ENCODE measurements around the gene RSPH9.

RSPH9 gene

GRCh38 chr6:43644940-43645612 is at the start of gene RSPH9:
TSS of gene RSPH9 (plus strand) at chr6:43645036. CDS start at chr6:43645099, 63 bp downstream.
- H3K36me3 ChIP-seq: peaks cover 34% of the 10 kb centered on the region
- TF ChIP-seq Cebpa-rat (IDR thresholded peaks at IDR 0.05): no peak
- H3K4me1 ChIP-seq: peaks cover 5% of the 10 kb centered on the region
- H3K9ac ChIP-seq: no peak within 1 kb of the TSS
- no peak within 1 kb of the TSS for H3K4me2 ChIP-seq
- H3K27me3 ChIP-seq: no peaks in the 10 kb centered on the region
- no peak within 1 kb of the TSS for H3K4me3 ChIP-seq
- no peak within 1 kb of the TSS for H3K27ac ChIP-seq
- H3K9me3 ChIP-seq: no peaks in the 10 kb centered on the region
- peaks cover 49% of the 10 kb centered on the region for H4K20me1 ChIP-seq

- Histone ChIP-seq H3K4me1 (no peaks in the 10 kb centered on the region), H3K36me3 (peaks cover 94% of the 10 kb centered on the region), H3K4me3 (no peak overlapping the region), H3K4me2 (no peak overlapping the region), H3K9me3 (no peaks in the 10 kb centered on the region), H3K27me3 (no peaks in the 10 kb centered on the region), H3K27ac (no peak overlapping the region), H3K9ac (no peak overlapping the region), H4K20me1 (no peaks in the 10 kb centered on the region; the same call in 1 of the 2 replicates)
- no peak for TF ChIP-seq Cebpa-rat (IDR thresholded peaks at IDR 0.05)
Measured at GRCh38 chr6:43600595-43600994, 44.2 kb upstream of the RSPH9 start.

- H3K27me3 ChIP-seq: no peaks in the 10 kb centered on the region
- H3K36me3 ChIP-seq: peaks cover 88% of the 10 kb centered on the region
- no peak for TF ChIP-seq Cebpa-rat (IDR thresholded peaks at IDR 0.05)
- no peak overlapping the region for H3K4me3 ChIP-seq
- no peak overlapping the region for H3K9ac ChIP-seq
- peaks cover 13% of the 10 kb centered on the region for H3K4me1 ChIP-seq
- H4K20me1 ChIP-seq: no peaks in the 10 kb centered on the region
- no peak overlapping the region for H3K27ac ChIP-seq
- H3K9me3 ChIP-seq: no peaks in the 10 kb centered on the region
- H3K4me2 ChIP-seq: no peak overlapping the region
Measured at GRCh38 chr6:43604174-43604573, 40.7 kb upstream of the RSPH9 start.

- Histone ChIP-seq H3K4me2 (no peak overlapping the region), H3K9me3 (no peaks in the 10 kb centered on the region), H3K27ac (no peak overlapping the region), H3K27me3 (no peaks in the 10 kb centered on the region), H4K20me1 (no peaks in the 10 kb centered on the region), H3K4me1 (peaks cover 13% of the 10 kb centered on the region), H3K4me3 (no peak overlapping the region), H3K9ac (no peak overlapping the region), H3K36me3 (peaks cover 89% of the 10 kb centered on the region)
- TF ChIP-seq Cebpa-rat (IDR thresholded peaks at IDR 0.05): no peak
Measured at GRCh38 chr6:43606019-43606418, 38.8 kb upstream of the RSPH9 start.

GRCh38 chr6:43608310-43608763 is 36.5 kb upstream of the RSPH9 start:
- H3K9ac ChIP-seq: no peak overlapping the region
- H3K4me1 ChIP-seq: peaks cover 13% of the 10 kb centered on the region
- H3K4me2 ChIP-seq: peak overlapping the region; percentile 40
- H3K36me3 ChIP-seq: peaks cover 87% of the 10 kb centered on the region
- H3K27me3 ChIP-seq: no peaks in the 10 kb centered on the region
- H3K9me3 ChIP-seq: no peaks in the 10 kb centered on the region
- no peak overlapping the region for H3K4me3 ChIP-seq
- no peak for TF ChIP-seq Cebpa-rat (IDR thresholded peaks at IDR 0.05)
- H3K27ac ChIP-seq: no peak overlapping the region
- H4K20me1 ChIP-seq: no peaks in the 10 kb centered on the region

- H3K27ac ChIP-seq: no peak overlapping the region
- H3K4me2 ChIP-seq: peak overlapping the region; percentile 40
- no peaks in the 10 kb centered on the region for H4K20me1 ChIP-seq
- H3K9ac ChIP-seq: no peak overlapping the region
- no peak for TF ChIP-seq Cebpa-rat (IDR thresholded peaks at IDR 0.05)
- no peaks in the 10 kb centered on the region for H3K9me3 ChIP-seq
- H3K27me3 ChIP-seq: no peaks in the 10 kb centered on the region
- H3K4me1 ChIP-seq: peaks cover 13% of the 10 kb centered on the region
- H3K36me3 ChIP-seq: peaks cover 87% of the 10 kb centered on the region
- H3K4me3 ChIP-seq: no peak overlapping the region
Measured at GRCh38 chr6:43608807-43609206, 36.0 kb upstream of the RSPH9 start.

- H4K20me1 ChIP-seq: no peaks in the 10 kb centered on the region
- H3K27ac ChIP-seq: no peak overlapping the region
- no peak overlapping the region for H3K4me3 ChIP-seq
- peaks cover 87% of the 10 kb centered on the region for H3K36me3 ChIP-seq
- TF ChIP-seq Cebpa-rat (IDR thresholded peaks at IDR 0.05): no peak
- no peaks in the 10 kb centered on the region for H3K9me3 ChIP-seq
- H3K27me3 ChIP-seq: no peaks in the 10 kb centered on the region
- H3K4me1 ChIP-seq: peaks cover 13% of the 10 kb centered on the region
- H3K9ac ChIP-seq: no peak overlapping the region
- H3K4me2 ChIP-seq: no peak overlapping the region
Measured at GRCh38 chr6:43609402-43609801, 35.4 kb upstream of the RSPH9 start.

GRCh38 chr6:43610431-43610830 is 34.4 kb upstream of the RSPH9 start:
- no peak overlapping the region for H3K4me2 ChIP-seq
- no peak for TF ChIP-seq Cebpa-rat (IDR thresholded peaks at IDR 0.05)
- peaks cover 87% of the 10 kb centered on the region for H3K36me3 ChIP-seq
- H3K27ac ChIP-seq: no peak overlapping the region
- H3K4me1 ChIP-seq: peaks cover 13% of the 10 kb centered on the region
- H3K9ac ChIP-seq: no peak overlapping the region
- no peaks in the 10 kb centered on the region for H3K27me3 ChIP-seq
- H3K9me3 ChIP-seq: no peaks in the 10 kb centered on the region
- no peak overlapping the region for H3K4me3 ChIP-seq
- H4K20me1 ChIP-seq: no peaks in the 10 kb centered on the region

GRCh38 chr6:43613721-43614395 is 31.0 kb upstream of the RSPH9 start:
- no peak overlapping the region for H3K4me3 ChIP-seq
- H3K36me3 ChIP-seq: peaks cover 93% of the 10 kb centered on the region
- no peaks in the 10 kb centered on the region for H3K9me3 ChIP-seq
- no peaks in the 10 kb centered on the region for H4K20me1 ChIP-seq
- H3K9ac ChIP-seq: no peak overlapping the region
- H3K27me3 ChIP-seq: no peaks in the 10 kb centered on the region
- no peak overlapping the region for H3K27ac ChIP-seq
- no peak overlapping the region for H3K4me2 ChIP-seq
- H3K4me1 ChIP-seq: peaks cover 3% of the 10 kb centered on the region
- no peak for TF ChIP-seq Cebpa-rat (IDR thresholded peaks at IDR 0.05)

GRCh38 chr6:43614396-43614730 is 30.5 kb upstream of the RSPH9 start:
- no peak overlapping the region for H3K4me3 ChIP-seq
- no peak overlapping the region for H3K4me2 ChIP-seq
- no peaks in the 10 kb centered on the region for H3K4me1 ChIP-seq
- no peaks in the 10 kb centered on the region for H4K20me1 ChIP-seq
- H3K36me3 ChIP-seq: peaks cover 96% of the 10 kb centered on the region
- no peak overlapping the region for H3K9ac ChIP-seq
- no peak overlapping the region for H3K27ac ChIP-seq
- no peaks in the 10 kb centered on the region for H3K9me3 ChIP-seq
- no peaks in the 10 kb centered on the region for H3K27me3 ChIP-seq
- TF ChIP-seq Cebpa-rat (IDR thresholded peaks at IDR 0.05): no peak
